Activated naive CD4-positive, alpha-beta T cell treated with anti-CD3 and anti-CD28 coated beads, Interleukin-2, amount 50 U/mL, for 72 hours (primary cell): ENCODE measurements around the gene DDX5. TPM values are rescaled to one million over a fixed set of nuclear protein-coding genes. Genes with fewer than 3 reads are reported as not detected.
"Not testable (repeated sequence)": the region's sequence is repeated elsewhere in the genome, so short reads cannot be mapped to it uniquely, and the experiment has no call there.

Experiments used
- ATAC-seq, 2 donors: fragments of 150-1000 bp; cut with Tn5 transposase; 2 replicates each; pipeline ENCODE4 v1.10.0; 2021; ENCODE audit warnings: mild to moderate bottlenecking in 2 of 2, moderate library complexity in 2 of 2
- DNase-seq, 2 donors: peaks; one replicate each; pipeline ENCODE4 v3.0.0; 2021 to 2022; ENCODE audit warnings: low spot score in 2 of 2
- H3K27ac Mint-ChIP-seq, 2 donors: one replicate each; pipeline ENCODE4 v1.8.0; 2022; ENCODE audit warnings: mild to moderate bottlenecking in 2 of 2, mixed read lengths in 2 of 2
- H3K36me3 Mint-ChIP-seq, 2 donors: one replicate each; pipeline ENCODE4 v1.8.0; 2022; ENCODE audit warnings: mixed read lengths in 2 of 2
- H3K9me3 Mint-ChIP-seq, 2 donors: one replicate each; pipeline ENCODE4 v1.8.0; 2022; ENCODE audit warnings: mixed read lengths in 2 of 2
- total RNA-seq, 2 donors: library from RNA; stranded (reverse); gene quantifications; one replicate each; pipeline ENCODE4 v1.2.3, GENCODE V29; 2022

DDX5 gene
- total RNA-seq, 2 donors from 2014 or later = 687 to 793 TPM

- Mint-ChIP-seq H3K36me3 (peaks cover 0 to 10% of the 10 kb centered on the region in 2 donors), H3K9me3 (no peaks in the 10 kb centered on the region)
- ATAC-seq = peak in 1 of 2 donors; percentile 12
Measured at GRCh38 chr17:64480951-64481350, 25.1 kb downstream of the DDX5 start.

GRCh38 chr17:64477849-64478248, 28.2 kb downstream of the DDX5 start:
- no peaks in the 10 kb centered on the region for H3K9me3 Mint-ChIP-seq

More at GRCh38 chr17:64480951-64481350, 25.1 kb downstream of the DDX5 start:
- H3K27ac Mint-ChIP-seq = no peak overlapping the region
- DNase-seq = no peak

GRCh38 chr17:64472564-64472963, 33.5 kb downstream of the DDX5 start:
- DNase-seq (no peak), ATAC-seq (no peak)
- Mint-ChIP-seq H3K9me3 (no peaks in the 10 kb centered on the region), H3K27ac (no peak overlapping the region), H3K36me3 (no peaks in the 10 kb centered on the region)

More at GRCh38 chr17:64477849-64478248, 28.2 kb downstream of the DDX5 start:
- Mint-ChIP-seq H3K27ac (no peak overlapping the region), H3K36me3 (peaks cover 0 to 5% of the 10 kb centered on the region in 2 donors)
- no peak for DNase-seq
- no peak for ATAC-seq

- ATAC-seq (no peak), DNase-seq (no peak)
- no peaks in the 10 kb centered on the region for H3K9me3 Mint-ChIP-seq
- no peaks in the 10 kb centered on the region for H3K36me3 Mint-ChIP-seq
- H3K27ac Mint-ChIP-seq = no peak overlapping the region
Measured at GRCh38 chr17:64471440-64471839, 34.6 kb downstream of the DDX5 start.

- ATAC-seq (no peak), DNase-seq (no peak)
- Mint-ChIP-seq H3K9me3 (no peaks in the 10 kb centered on the region), H3K36me3 (no peaks in the 10 kb centered on the region), H3K27ac (no peak overlapping the region)
Measured at GRCh38 chr17:64470625-64471024, 35.5 kb downstream of the DDX5 start.

- not testable (repeated sequence) for ATAC-seq, DNase-seq, H3K9me3 Mint-ChIP-seq, H3K36me3 Mint-ChIP-seq
- peak overlapping the region in 1 of 2 donors; percentile 58 for H3K27ac Mint-ChIP-seq
Measured at GRCh38 chr17:64466834-64467233, 39.3 kb downstream of the DDX5 start.

GRCh38 chr17:64466019-64466735, 39.9 kb downstream of the DDX5 start:
- Mint-ChIP-seq H3K9me3 (no peaks in the 10 kb centered on the region), H3K27ac (no peak overlapping the region), H3K36me3 (no peaks in the 10 kb centered on the region)
- ATAC-seq = no peak
- no peak for DNase-seq

- DNase-seq (no peak), ATAC-seq (no peak)
- H3K36me3 Mint-ChIP-seq = no peaks in the 10 kb centered on the region
- no peak overlapping the region for H3K27ac Mint-ChIP-seq
- no peaks in the 10 kb centered on the region for H3K9me3 Mint-ChIP-seq
Measured at GRCh38 chr17:64461788-64462187, 44.3 kb downstream of the DDX5 start.

GRCh38 chr17:64460955-64461354, 45.1 kb downstream of the DDX5 start:
- no peaks in the 10 kb centered on the region for H3K36me3 Mint-ChIP-seq
- no peak overlapping the region for H3K27ac Mint-ChIP-seq
- DNase-seq (no peak), ATAC-seq (no peak)
- no peaks in the 10 kb centered on the region for H3K9me3 Mint-ChIP-seq

GRCh38 chr17:64459818-64460217, 46.3 kb downstream of the DDX5 start:
- DNase-seq, ATAC-seq, H3K9me3 Mint-ChIP-seq, H3K27ac Mint-ChIP-seq, H3K36me3 Mint-ChIP-seq: not testable (repeated sequence)

- Mint-ChIP-seq H3K27ac (peak overlapping the region in 1 of 2 donors; percentile 52), H3K9me3 (no peaks in the 10 kb centered on the region), H3K36me3 (no peaks in the 10 kb centered on the region)
- ATAC-seq (peak; percentile 35 to 95), DNase-seq (no peak)
Measured at GRCh38 chr17:64459284-64459747, 46.8 kb downstream of the DDX5 start.

GRCh38 chr17:64458756-64459155, 47.3 kb downstream of the DDX5 start:
- Mint-ChIP-seq H3K36me3 (no peaks in the 10 kb centered on the region), H3K9me3 (no peaks in the 10 kb centered on the region), H3K27ac (peak overlapping the region in 1 of 2 donors; percentile 52)
- ATAC-seq (no peak), DNase-seq (no peak)

GRCh38 chr17:64457156-64457555, 48.9 kb downstream of the DDX5 start:
- Mint-ChIP-seq H3K27ac (peak overlapping the region in 1 of 2 donors; percentile 53), H3K9me3 (no peaks in the 10 kb centered on the region), H3K36me3 (no peaks in the 10 kb centered on the region)
- ATAC-seq (no peak), DNase-seq (no peak)

GRCh38 chr17:64455993-64456885, 49.9 kb downstream of the DDX5 start:
- peak overlapping the region in 1 of 2 donors; percentile 51 for H3K27ac Mint-ChIP-seq
- no peaks in the 10 kb centered on the region for H3K9me3 Mint-ChIP-seq
- H3K36me3 Mint-ChIP-seq = no peaks in the 10 kb centered on the region
- DNase-seq (no peak), ATAC-seq (no peak)

- no peak for DNase-seq
- H3K27ac Mint-ChIP-seq = no peak overlapping the region
- H3K9me3 Mint-ChIP-seq = no peaks in the 10 kb centered on the region
- no peak for ATAC-seq
- H3K36me3 Mint-ChIP-seq = no peaks in the 10 kb centered on the region
Measured at GRCh38 chr17:64449545-64449944, 56.5 kb downstream of the DDX5 start.

GRCh38 chr17:64448665-64449512, 57.2 kb downstream of the DDX5 start, which contains the start of gene MILR1:
Gene MILR1 (plus strand): TSS chr17:64449115. CDS start chr17:64449169, 54 bp downstream.
- DNase-seq (no peak), ATAC-seq (no peak)
- Mint-ChIP-seq H3K9me3 (no peaks in the 10 kb centered on the region), H3K36me3 (no peaks in the 10 kb centered on the region), H3K27ac (peak within 1 kb of the TSS in 1 of 2 donors; percentile 66)
